HL-60 (cell line): ENCODE measurements around the gene APLP2.

ENCODE experiments used
- DNase-seq, 2 experiments: peaks; one replicate each; pipeline ENCODE4 v3.0.0-alpha.2; 2010 to 2020; ENCODE audit warnings: low read depth in 1 of 2, low spot score in 1 of 2
- H3K27ac ChIP-seq: fragments of 250-450 bp; sonication (Bioruptor Pico); replicated peaks from 2 replicates; pipeline ENCODE4 v1.5.1; 2020; ENCODE audit warnings: mild to moderate bottlenecking, moderate library complexity
- H3K27me3 ChIP-seq: fragments of 250-450 bp; sonication (Bioruptor Pico); 2 replicates; pipeline ENCODE4 v1.5.1; 2021; ENCODE audit warnings: mild to moderate bottlenecking, moderate library complexity; ENCODE audit not compliant: insufficient read depth, poor library complexity, severe bottlenecking
- H3K4me3 ChIP-seq: replicated peaks from 2 replicates; pipeline ENCODE4 v1.5.1; 2011; ENCODE audit warnings: mild to moderate bottlenecking, control low read depth, low read length; ENCODE audit not compliant: insufficient read depth
- CTCF ChIP-seq: IDR thresholded peaks from one replicate; pipeline ENCODE4 v1.5.1; 2011; ENCODE audit warnings: low read length, control low read depth, inconsistent platforms; ENCODE audit not compliant: insufficient read depth
- GABPA ChIP-seq: IDR thresholded peaks from 2 replicates; pipeline ENCODE4 v1.6.1; 2012; ENCODE audit warnings: low read depth
- POLR2AphosphoS5 ChIP-seq: IDR thresholded peaks from 2 replicates; pipeline ENCODE4 v1.6.1; 2012; ENCODE audit warnings: low read depth
- REST ChIP-seq: IDR thresholded peaks from 2 replicates; pipeline ENCODE4 v1.6.1; 2012; ENCODE audit warnings: low read depth; ENCODE audit not compliant: insufficient replicate concordance
- SPI1 ChIP-seq: IDR thresholded peaks from 2 replicates; pipeline ENCODE4 v1.6.1; 2012; ENCODE audit warnings: low read depth, mild to moderate bottlenecking, borderline replicate concordance

The APLP2 gene

GRCh38 chr11:130144141-130144540 is 74.4 kb downstream of the APLP2 start:
- no peak overlapping the region for H3K27ac ChIP-seq
- TF ChIP-seq POLR2AphosphoS5, result no peak
- TF ChIP-seq REST, result no peak
- no peak for TF ChIP-seq GABPA
- TF ChIP-seq CTCF, result no peak
- TF ChIP-seq SPI1, result no peak
- no peak overlapping the region for H3K4me3 ChIP-seq
- DNase-seq, result no peak
- no peaks in the 10 kb centered on the region for H3K27me3 ChIP-seq

GRCh38 chr11:130144861-130145281 is 75.2 kb downstream of the APLP2 start:
- Histone ChIP-seq H3K27me3 (no peaks in the 10 kb centered on the region), H3K4me3 (no peak overlapping the region), H3K27ac (no peak overlapping the region; the same call in 1 of the 2 replicates)
- TF ChIP-seq REST (no peak), POLR2AphosphoS5 (no peak), CTCF (no peak), GABPA (no peak), SPI1 (no peak)
- no peak for DNase-seq

GRCh38 chr11:130145311-130145812 is 75.7 kb downstream of the APLP2 start:
- TF ChIP-seq CTCF (no peak), SPI1 (no peak), REST (no peak), GABPA (no peak), POLR2AphosphoS5 (no peak)
- H3K4me3 ChIP-seq, result no peak overlapping the region
- no peaks in the 10 kb centered on the region for H3K27me3 ChIP-seq
- H3K27ac ChIP-seq, result no peak overlapping the region; the same call in 1 of the 2 replicates
- DNase-seq, result no peak
